ENCODE measurements around the gene ZXDC. TPM values are rescaled to one million over a fixed set of nuclear protein-coding genes. Genes with fewer than 3 reads are reported as not detected.

The ZXDC gene
- total RNA-seq, 2 donors from 2014 or later, result 18.9 to 25.5 TPM

GRCh38 chr3:126480206-126480605 is 4.5 kb upstream of the ZXDC start:
- no peak overlapping the region for H3K27ac ChIP-seq
- peaks cover 0 to 8% of the 10 kb centered on the region in 2 donors for H3K4me1 ChIP-seq
- no peak for TF ChIP-seq CTCF (IDR thresholded peaks at IDR 0.05)
- H3K9me3 ChIP-seq, result no peaks in the 10 kb centered on the region
- no peaks in the 10 kb centered on the region for H3K36me3 ChIP-seq
- DNase-seq (ENCODE audit: low spot score), result no peak
- no peak overlapping the region for H3K4me3 ChIP-seq
- no peaks in the 10 kb centered on the region for H3K27me3 ChIP-seq

DNA sequence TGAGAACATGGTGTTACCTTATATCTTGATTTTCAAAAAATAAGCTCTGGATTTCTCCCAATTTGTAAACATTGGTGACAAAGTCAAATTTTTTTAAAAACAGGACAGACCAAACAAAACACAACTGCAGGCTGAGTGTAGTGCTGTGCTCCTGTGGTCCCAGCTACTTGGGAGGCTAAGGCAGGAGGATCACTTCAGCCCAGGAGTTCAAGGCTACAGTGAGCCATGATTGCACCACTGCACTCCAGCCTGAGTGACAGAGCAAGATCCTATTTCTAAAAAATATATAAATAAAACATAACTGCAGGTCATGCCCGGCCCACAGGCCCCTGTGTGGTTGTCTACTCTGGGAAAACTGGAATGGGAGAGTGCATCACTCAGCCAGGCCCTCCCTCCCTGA is 4.0 kb upstream of the ZXDC start:
- Histone ChIP-seq H3K4me3 (no peak overlapping the region), H3K9me3 (no peaks in the 10 kb centered on the region), H3K36me3 (no peaks in the 10 kb centered on the region), H3K4me1 (peaks cover 0 to 11% of the 10 kb centered on the region in 2 donors), H3K27ac (no peak overlapping the region), H3K27me3 (no peaks in the 10 kb centered on the region)
- no peak for DNase-seq (ENCODE audit: low spot score)
- TF ChIP-seq CTCF (IDR thresholded peaks at IDR 0.05), result no peak

DNA sequence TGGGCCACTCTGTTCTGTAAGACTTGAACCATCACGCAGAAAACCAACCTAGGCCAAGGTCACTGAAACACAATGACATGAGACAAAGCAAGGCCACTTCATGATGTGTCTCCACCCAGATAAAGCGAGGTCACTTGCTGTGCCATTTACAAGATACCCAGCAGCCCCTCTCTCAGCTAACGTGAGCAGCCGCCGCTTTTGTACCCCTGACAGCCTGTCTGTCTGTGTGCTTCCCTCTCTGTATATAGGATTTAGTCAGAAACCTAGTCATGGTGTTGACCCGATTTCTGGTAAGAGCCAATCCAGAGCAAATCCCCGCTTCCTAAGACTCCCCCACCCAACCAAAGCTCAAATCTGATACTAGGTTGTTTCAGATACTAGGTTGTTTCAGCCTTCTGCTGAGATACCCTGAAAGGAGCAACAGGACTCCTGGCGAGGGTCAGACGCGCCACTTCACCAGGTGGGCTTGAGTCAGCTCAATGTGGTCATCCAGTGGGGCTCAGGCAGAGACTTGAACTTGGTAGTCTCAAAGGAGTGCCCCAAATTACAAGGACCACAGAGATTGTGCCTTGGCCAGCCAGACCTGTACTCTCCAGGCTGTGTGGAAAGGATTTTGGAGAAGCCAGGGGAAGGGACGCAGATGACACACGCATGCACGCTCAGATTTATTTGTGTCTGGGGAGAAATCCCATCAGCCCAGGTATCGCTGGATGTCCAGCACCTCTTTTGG is 3.1 kb upstream of the ZXDC start:
- no peak overlapping the region for H3K27ac ChIP-seq
- no peak for DNase-seq (ENCODE audit: low spot score)
- H3K36me3 ChIP-seq, result no peaks in the 10 kb centered on the region
- peaks cover 0 to 20% of the 10 kb centered on the region in 2 donors for H3K4me1 ChIP-seq
- H3K4me3 ChIP-seq, result no peak overlapping the region
- no peak for TF ChIP-seq CTCF (IDR thresholded peaks at IDR 0.05)
- no peaks in the 10 kb centered on the region for H3K9me3 ChIP-seq
- no peaks in the 10 kb centered on the region for H3K27me3 ChIP-seq

DNA sequence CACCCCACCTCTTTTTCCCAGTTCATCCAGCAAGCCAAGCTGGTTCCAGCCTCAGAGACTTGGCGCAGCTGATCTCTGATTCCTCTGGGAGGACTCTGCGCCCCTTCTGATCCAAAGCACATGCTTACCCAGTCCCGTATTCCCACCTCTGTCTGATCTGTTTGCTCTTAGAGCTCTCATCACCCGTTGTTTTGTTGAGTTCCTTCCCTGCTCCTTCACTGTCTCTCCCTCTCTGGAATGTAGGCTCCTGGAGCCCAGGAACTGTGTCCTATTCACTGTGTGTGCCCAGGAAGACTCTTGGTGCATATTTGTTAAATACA is 1.3 kb upstream of the ZXDC start:
- no peak for TF ChIP-seq CTCF (IDR thresholded peaks at IDR 0.05)
- peaks cover 0 to 37% of the 10 kb centered on the region in 2 donors for H3K4me1 ChIP-seq
- H3K9me3 ChIP-seq, result no peaks in the 10 kb centered on the region
- H3K27me3 ChIP-seq, result no peaks in the 10 kb centered on the region
- H3K4me3 ChIP-seq, result no peak overlapping the region
- H3K36me3 ChIP-seq, result peaks cover 1% of the 10 kb centered on the region
- no peak for DNase-seq (ENCODE audit: low spot score)
- H3K27ac ChIP-seq, result no peak overlapping the region

GRCh38 chr3:126476166-126477060 is 722 bp upstream of the ZXDC start:
- no peaks in the 10 kb centered on the region for H3K27me3 ChIP-seq
- peak overlapping the region; percentile 86 to 90 for H3K27ac ChIP-seq
- peaks cover 0 to 41% of the 10 kb centered on the region in 2 donors for H3K4me1 ChIP-seq
- DNase-seq (ENCODE audit: low spot score), result peak; percentile 67
- no peaks in the 10 kb centered on the region for H3K9me3 ChIP-seq
- H3K4me3 ChIP-seq, result peak overlapping the region; percentile 54 to 68
- no peak for TF ChIP-seq CTCF (IDR thresholded peaks at IDR 0.05)
- H3K36me3 ChIP-seq, result peaks cover 7% of the 10 kb centered on the region

All from right atrium auricular region (tissue), 2 donors.